Measurements from ENCODE around the gene QSOX1. TPM values are rescaled to one million over a fixed set of nuclear protein-coding genes. Genes with fewer than 3 reads are reported as not detected.

QSOX1 gene
- total and polyA plus RNA-seq, 2 of the 4 experiments (the other 2 are of a cell fraction), result 102 to 791 TPM

DNA sequence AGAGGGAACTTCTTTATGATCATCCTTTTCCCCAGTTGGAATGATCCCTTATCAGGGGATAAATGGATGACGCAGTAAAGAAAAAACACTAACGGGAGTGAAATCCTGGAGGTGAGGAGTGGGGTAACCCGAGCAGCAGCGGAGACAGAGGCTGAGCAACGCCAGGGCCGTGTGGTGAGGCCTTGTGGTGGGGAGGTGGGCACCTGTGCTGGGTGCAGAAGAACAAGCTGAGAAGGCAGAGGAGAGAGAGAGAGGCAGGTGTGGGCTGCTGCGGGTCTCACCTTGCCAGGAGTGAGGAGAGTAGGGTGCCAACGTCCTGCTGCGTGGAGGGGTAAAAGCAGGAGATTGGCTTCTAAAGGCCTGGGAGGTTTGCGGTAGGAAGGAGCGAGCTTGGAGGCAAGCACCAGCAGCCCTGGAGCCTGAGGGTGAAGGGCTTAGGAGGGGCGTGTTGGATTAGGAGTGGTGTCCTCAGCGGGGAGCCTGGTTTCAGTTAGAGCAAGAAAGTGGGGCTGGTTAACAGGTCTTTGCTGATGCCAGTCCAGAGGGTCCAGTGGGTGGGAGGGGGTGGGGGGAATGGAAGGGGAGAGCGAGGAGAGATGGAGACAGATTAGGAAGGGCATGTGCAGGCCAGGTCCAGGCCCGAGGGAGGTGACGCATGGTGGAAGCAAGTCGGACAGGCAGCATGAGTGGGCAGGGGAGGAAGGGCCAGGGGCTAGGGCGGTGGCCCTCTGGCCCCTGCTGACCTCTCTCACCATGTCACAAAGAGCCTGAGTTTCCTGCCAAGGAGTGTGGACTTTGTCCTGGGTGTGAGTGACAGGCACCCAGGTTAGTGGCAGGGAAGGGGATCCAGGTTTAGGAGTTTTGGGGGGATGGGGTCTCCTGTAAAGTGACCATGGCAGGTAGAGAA lies 38.7 kb downstream of the QSOX1 start:
- peaks cover 13 to 50% of the 10 kb centered on the region in 2 experiments; a peak in 3 of 4 replicates for H3K79me1 ChIP-seq (ENCODE audit: low read depth in 1 of 2, low read length in 2 of 2)
- no peak overlapping the region for H3K4ac ChIP-seq (ENCODE audit: low read depth, low read length)
- H3K4me1 ChIP-seq (ENCODE audit: control insufficient read depth, insufficient read depth, low read length), result no peaks in the 10 kb centered on the region
- dilution Hi-C loops (cut with HindIII; ENCODE audit: low sequenced_read_pairs, unreplicated experiment) (no loop called here), intact Hi-C loops (cut with micrococcal nuclease) (no loop called here), in situ Hi-C loops (cut with MboI; ENCODE audit: low sequenced_read_pairs) (no loop called here)
- no peak overlapping the region for H2AFZ ChIP-seq (replicated peaks; ENCODE audit: low read length, poor library complexity)
- H2BK120ac ChIP-seq (ENCODE audit: low read depth, low read length), result no peak overlapping the region
- no peak overlapping the region for H3K27ac ChIP-seq (ENCODE audit: insufficient read depth, low read length)
- peaks cover 81% of the 10 kb centered on the region for H4K20me1 ChIP-seq (ENCODE audit: insufficient read depth, low read length)
- WGBS, 2 experiments (ENCODE audit: extremely low coverage in 2 of 2, insufficient read length in 1 of 2), result 80% methylated on average over 7 of the region's 18 CpGs; no CpG with 5 or more reads in 1 of the 2 experiments
- no peak overlapping the region for H2BK5ac ChIP-seq (ENCODE audit: low read depth, low read length, poor library complexity, severe bottlenecking)
- H3K23ac ChIP-seq (ENCODE audit: low read depth, low read length), result no peak overlapping the region
- TF ChIP-seq CHD1 (IDR thresholded peaks at IDR 0.05; ENCODE audit: low read depth, low read length) (no peak), POLR2A (IDR thresholded peaks at IDR 0.05; ENCODE audit: low read depth, low read length) (no peak), RFX5 (IDR thresholded peaks at IDR 0.05; ENCODE audit: low read depth, low read length) (no peak), CEBPB (IDR thresholded peaks at IDR 0.05; ENCODE audit: low read depth, low read length) (no peak)
- no peak overlapping the region for H3K56ac ChIP-seq (ENCODE audit: extremely low read depth, insufficient read depth, low read length)
- no peak overlapping the region for H4K5ac ChIP-seq (ENCODE audit: low read depth, low read length)
- no peaks in the 10 kb centered on the region for H3K27me3 ChIP-seq (ENCODE audit: control insufficient read depth, insufficient read depth, low read length)
- H3K9me1 ChIP-seq (ENCODE audit: insufficient read depth, low read length), result no peaks in the 10 kb centered on the region
- no peak overlapping the region for H2BK15ac ChIP-seq (ENCODE audit: low read depth, low read length)
- no peak overlapping the region for H3K9ac ChIP-seq (ENCODE audit: low read depth, low read length)
- ChIA-PET POLR2A (ENCODE audit: unreplicated experiment) (no interaction called here), CTCF (no interaction called here)
- no peaks in the 10 kb centered on the region for H3K9me3 ChIP-seq (ENCODE audit: control insufficient read depth, insufficient read depth, low read length)
- no peak overlapping the region for H3K18ac ChIP-seq (ENCODE audit: low read depth, low read length)
- ATAC-seq (ENCODE audit: low read depth), result no peak
- BruUV-seq (replicated peaks), result no TSS peak
- peak overlapping the region; percentile 4 for H2AK9ac ChIP-seq (replicated peaks; ENCODE audit: low read depth, low read length, poor library complexity)
- H3K14ac ChIP-seq (replicated peaks; ENCODE audit: low read depth, low read length), result no peak overlapping the region
- no peak overlapping the region for H4K91ac ChIP-seq (ENCODE audit: insufficient read depth, low read depth, low read length)
- no peak overlapping the region for H2AK5ac ChIP-seq (ENCODE audit: low read depth, low read length)
- peaks cover 99% of the 10 kb centered on the region for H3K36me3 ChIP-seq (ENCODE audit: control insufficient read depth, insufficient read depth, low read length)
- no peak for DNase-seq
- no peak overlapping the region for H2BK20ac ChIP-seq (ENCODE audit: low read depth, low read length)
- no peak overlapping the region for H3K4me3 ChIP-seq (ENCODE audit: insufficient read depth, low read depth, low read length)
- H4K8ac ChIP-seq (ENCODE audit: low read depth in 2 of 2, low read length in 2 of 2), result no peak overlapping the region
- no peak overlapping the region for H3K4me2 ChIP-seq (ENCODE audit: low read depth, low read length)
